AG09309 (cell line): ENCODE measurements around the gene HOXC12.

ENCODE experiments used
- DNase-seq: peaks from one replicate; pipeline ENCODE4 v3.0.0-alpha.2; 2010; ENCODE audit warnings: low read depth
- H3K4me3 ChIP-seq: 2 replicates; pipeline ENCODE4 v1.5.1; 2011; ENCODE audit warnings: mild to moderate bottlenecking, low read depth, low read length, moderate library complexity; ENCODE audit not compliant: control insufficient read depth
- CTCF ChIP-seq: IDR thresholded peaks from 2 replicates; pipeline ENCODE4 v1.5.1; 2011; ENCODE audit warnings: mild to moderate bottlenecking, low read depth, low read length, inconsistent platforms; ENCODE audit not compliant: insufficient read depth, control insufficient read depth; ENCODE audit errors: missing control alignments

Gene HOXC12

GRCh38 chr12:53937099-53937498 is 17.6 kb upstream of the HOXC12 start:
- H3K4me3 ChIP-seq: no peak overlapping the region
- TF ChIP-seq CTCF: no peak
- DNase-seq: no peak

GRCh38 chr12:53937596-53938325 is 16.9 kb upstream of the HOXC12 start:
- peak overlapping the region; percentile 42 for H3K4me3 ChIP-seq
- TF ChIP-seq CTCF: no peak

GRCh38 chr12:53938326-53939140 is 16.2 kb upstream of the HOXC12 start, which contains the start of gene HOXC13:
HOXC13 (plus strand) TSS chr12:53938831; CDS start chr12:53938907, 76 bp downstream.
- peak; percentile 58 for DNase-seq
- H3K4me3 ChIP-seq: peak within 1 kb of the TSS; percentile 42

More at GRCh38 chr12:53937596-53938325, 16.9 kb upstream of the HOXC12 start:
- DNase-seq: no peak

DNA sequence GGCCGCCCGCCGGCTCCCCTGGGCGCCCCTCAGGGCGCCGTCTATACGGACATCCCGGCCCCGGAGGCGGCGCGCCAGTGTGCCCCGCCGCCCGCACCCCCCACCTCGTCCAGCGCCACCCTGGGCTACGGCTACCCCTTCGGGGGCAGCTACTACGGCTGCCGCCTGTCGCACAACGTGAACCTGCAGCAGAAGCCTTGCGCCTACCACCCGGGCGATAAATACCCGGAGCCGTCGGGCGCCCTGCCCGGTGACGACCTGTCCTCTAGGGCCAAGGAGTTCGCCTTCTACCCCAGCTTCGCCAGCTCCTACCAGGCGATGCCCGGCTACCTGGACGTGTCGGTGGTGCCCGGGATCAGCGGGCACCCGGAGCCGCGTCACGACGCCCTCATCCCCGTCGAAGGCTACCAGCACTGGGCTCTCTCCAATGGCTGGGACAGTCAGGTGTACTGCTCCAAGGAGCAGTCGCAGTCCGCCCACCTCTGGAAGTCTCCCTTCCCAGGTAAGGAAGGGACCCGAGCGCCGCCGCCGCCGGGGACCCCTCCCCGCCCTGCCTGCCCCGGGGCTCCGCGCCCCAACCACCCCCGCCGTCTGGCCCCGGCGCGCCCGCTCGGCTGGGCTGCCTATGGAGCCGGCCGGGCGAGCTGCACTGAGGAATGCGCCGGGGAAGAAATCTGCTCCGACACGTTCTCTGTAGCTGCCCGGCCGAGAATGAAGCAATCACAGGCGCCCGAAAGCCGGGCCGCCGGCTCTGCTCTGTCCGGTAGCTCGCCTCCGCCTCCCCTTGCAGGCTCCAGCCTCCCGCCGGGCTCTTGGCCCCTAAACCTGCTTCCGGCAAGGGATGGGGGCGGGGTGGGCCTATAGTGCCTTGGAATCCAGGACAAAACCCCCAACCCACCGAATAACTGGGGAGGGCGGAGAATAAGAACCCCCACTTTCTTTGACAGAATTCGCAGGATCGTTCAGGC is 15.3 kb upstream of the HOXC12 start:
- peak; percentile 0 for DNase-seq
- TF ChIP-seq CTCF: no peak
- peak overlapping the region; percentile 29 for H3K4me3 ChIP-seq

More at GRCh38 chr12:53938326-53939140, 16.2 kb upstream of the HOXC12 start, which contains the start of gene HOXC13:
- no peak for TF ChIP-seq CTCF

DNA sequence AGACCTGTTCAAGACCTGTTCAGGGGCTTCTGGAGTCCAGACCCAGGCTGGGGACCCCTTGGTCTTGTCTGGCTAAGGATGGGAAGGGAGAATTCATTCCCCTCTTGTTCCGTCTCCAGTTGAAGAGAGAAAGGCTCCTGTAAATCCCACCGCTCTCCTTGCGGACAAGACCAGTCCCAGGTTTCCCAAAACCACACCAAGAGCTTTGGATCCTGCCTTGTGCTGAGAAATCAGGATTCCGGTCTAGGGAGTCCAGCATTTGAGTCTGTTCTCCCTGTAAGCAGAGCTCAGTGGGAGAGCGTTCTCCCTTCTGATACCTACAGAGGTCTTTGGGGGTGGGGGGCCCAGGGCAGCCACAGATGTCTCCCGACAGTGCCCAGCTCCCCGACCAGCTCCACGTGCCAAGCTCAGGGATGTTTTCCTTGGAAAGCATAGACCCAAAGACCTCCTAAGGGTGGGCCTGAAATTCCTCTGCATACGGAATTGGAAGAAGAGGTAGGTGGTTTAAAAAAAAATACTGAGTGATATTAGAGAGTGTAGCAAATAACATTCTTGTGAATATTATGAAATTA is 14.2 kb upstream of the HOXC12 start:
- TF ChIP-seq CTCF: no peak
- DNase-seq: no peak
- no peak overlapping the region for H3K4me3 ChIP-seq

DNA sequence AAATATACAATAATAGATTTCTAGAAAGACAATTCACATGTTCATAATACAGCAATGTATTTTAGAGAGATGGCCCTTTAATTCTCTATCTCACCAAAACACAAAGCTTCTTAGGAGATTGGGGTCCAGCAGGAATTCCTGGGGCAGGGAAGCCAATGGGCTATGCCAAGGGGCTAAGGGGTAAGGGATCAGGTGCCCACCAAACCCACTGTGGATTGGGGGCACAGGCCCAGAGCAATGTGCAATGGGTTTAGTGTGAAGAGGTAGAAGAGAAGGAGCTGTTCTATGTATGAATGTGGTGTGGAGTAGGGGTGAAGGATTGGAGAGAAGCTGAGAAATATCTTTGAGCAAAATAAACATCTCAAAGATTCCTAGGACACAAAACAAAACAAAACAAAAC is 13.5 kb upstream of the HOXC12 start:
- DNase-seq: no peak
- TF ChIP-seq CTCF: no peak
- no peak overlapping the region for H3K4me3 ChIP-seq
